Mesodermal cell (in vitro differentiated cells): ENCODE results near the gene CCDC201. TPM values are rescaled to one million over a fixed set of nuclear protein-coding genes. Genes with fewer than 3 reads are reported as not detected.
A peak's percentile ranks its signal among the peaks of the same experiment; 100 is the strongest.

ENCODE experiments used
- H3K27ac ChIP-seq: 2 replicates; pipeline ENCODE4 v1.7.0; 2013; ENCODE audit warnings: mild to moderate bottlenecking, low read depth, low read length, moderate library complexity; ENCODE audit not compliant: severe bottlenecking
- H3K36me3 ChIP-seq: 2 replicates; pipeline ENCODE4 v1.7.1; 2013; ENCODE audit warnings: mild to moderate bottlenecking, low read length, moderate library complexity; ENCODE audit not compliant: control insufficient read depth, insufficient read depth
- H3K4me1 ChIP-seq: one replicate; pipeline ENCODE4 v1.7.1; 2013; ENCODE audit warnings: mild to moderate bottlenecking, low read length; ENCODE audit not compliant: insufficient read depth, control insufficient read depth, poor library complexity, severe bottlenecking
- H3K4me3 ChIP-seq: 2 replicates; pipeline ENCODE4 v1.7.0; 2013; ENCODE audit warnings: low read length, control low read depth, mild to moderate bottlenecking; ENCODE audit not compliant: insufficient read depth, poor library complexity, severe bottlenecking; ENCODE audit errors: extremely low read depth
- H3K9me3 ChIP-seq: 2 replicates; pipeline ENCODE4 v1.7.1; 2013; ENCODE audit warnings: mild to moderate bottlenecking, low read length, moderate library complexity; ENCODE audit not compliant: control insufficient read depth
- WGBS, 2 experiments: methylation state at CpG; one replicate each; pipeline ENCODE4 v1.1.5; 2013; ENCODE audit warnings: missing lambda C conversion rate in 2 of 2; ENCODE audit not compliant: insufficient coverage in 2 of 2; 5-methylcytosine and 5-hydroxymethylcytosine counted together
- polyA plus RNA-seq, 2 experiments: library from polyadenylated mRNA; stranded (reverse); fragments of 50-300 nt; gene quantifications; one replicate each; pipeline ENCODE4 v1.2.3, GENCODE V29; 2013

The CCDC201 gene, protein sequence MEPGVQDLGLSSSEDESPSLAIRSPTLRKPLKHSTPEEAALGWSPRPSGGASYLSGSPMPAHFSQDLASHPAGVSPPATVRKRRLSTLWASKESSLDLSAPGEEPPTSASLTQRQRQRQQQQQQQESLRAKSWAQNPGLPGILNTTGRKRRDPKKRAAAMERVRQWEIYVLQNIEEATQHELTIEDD
- not detected for polyA plus RNA-seq (2013, experiment 1 of 2)
- not detected for polyA plus RNA-seq (2013, experiment 2 of 2)

DNA sequence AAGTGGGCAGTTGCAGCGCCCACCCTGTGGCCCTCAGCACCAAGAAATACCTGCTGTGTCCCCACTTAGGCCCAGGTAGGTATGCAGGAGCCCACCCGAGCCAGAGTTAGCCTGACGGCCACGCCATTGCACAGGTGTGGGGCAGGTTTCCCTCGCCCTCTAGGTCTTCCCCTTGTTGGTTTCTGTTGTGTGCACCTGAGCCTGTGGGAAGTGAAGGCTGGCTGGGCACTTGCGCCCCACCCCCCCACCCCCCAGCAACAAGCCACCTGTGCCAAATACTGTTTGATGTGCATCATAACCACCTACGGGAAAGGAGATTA is at the start of gene CCDC201:
Gene CCDC201 (minus strand): TSS at position 48 of the 320 bp plus-strand sequence. CDS start 75 bp downstream, outside the sequence.
- Histone ChIP-seq H3K27ac (no peak within 1 kb of the TSS), H3K4me1 (peaks cover 4% of the 10 kb centered on the region), H3K9me3 (no peaks in the 10 kb centered on the region), H3K4me3 (no peak within 1 kb of the TSS), H3K36me3 (no peaks in the 10 kb centered on the region)
- WGBS, 2 experiments, result 89 to 96% methylated on average over 4 of the region's 7 CpGs

DNA sequence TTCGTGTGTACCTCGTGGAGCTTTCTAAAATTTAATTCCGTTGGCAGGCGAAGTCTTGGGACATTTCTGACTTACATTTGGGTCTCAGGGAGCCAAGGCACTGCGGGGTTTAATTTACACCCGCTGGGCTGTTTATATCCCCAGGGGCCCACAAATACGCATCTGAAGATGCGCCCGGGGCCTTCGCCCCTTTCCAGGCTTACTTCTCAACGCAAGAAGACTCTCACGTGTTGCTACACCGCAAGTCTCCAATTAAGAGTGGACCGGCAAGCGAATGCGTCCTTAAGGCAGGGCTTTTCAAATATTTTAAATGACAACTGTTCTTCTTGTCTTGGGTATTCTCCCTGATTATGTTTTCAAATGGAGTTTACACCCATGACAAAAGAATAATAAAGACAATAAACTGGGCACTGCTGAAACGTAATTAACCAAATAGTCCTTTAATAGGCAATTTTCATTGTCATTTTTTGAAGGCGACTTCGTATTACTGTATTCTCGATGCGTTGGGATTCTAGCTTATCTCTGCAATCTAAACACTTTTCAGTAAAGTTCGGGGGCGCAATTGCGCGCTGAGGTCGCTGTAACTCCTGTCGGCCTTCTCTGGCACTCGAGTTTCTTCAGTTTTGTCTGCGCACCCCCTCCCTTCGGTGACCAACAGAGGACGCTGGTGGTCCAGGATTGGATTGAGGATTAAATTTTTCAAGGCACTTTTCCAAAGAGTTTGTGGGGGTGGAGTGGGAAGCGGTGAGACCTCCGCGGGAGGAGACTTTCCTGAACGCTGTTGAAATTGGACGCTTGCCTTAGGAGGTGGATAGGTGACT is 49.0 kb upstream of the CCDC201 start:
- 1 to 2% methylated on average over 26 to 31 of the region's 36 CpGs for WGBS, 2 experiments
- Histone ChIP-seq H3K9me3 (no peaks in the 10 kb centered on the region), H3K36me3 (peaks cover 3% of the 10 kb centered on the region), H3K4me3 (peak overlapping the region; percentile 48), H3K4me1 (peaks cover 29% of the 10 kb centered on the region), H3K27ac (no peak overlapping the region)

GRCh38 chr7:45921381-45921698 is 48.5 kb upstream of the CCDC201 start:
- 1 to 3% methylated on average over 15 to 22 of the region's 31 CpGs for WGBS, 2 experiments
- no peak overlapping the region for H3K27ac ChIP-seq
- H3K9me3 ChIP-seq, result no peaks in the 10 kb centered on the region
- H3K36me3 ChIP-seq, result peaks cover 9% of the 10 kb centered on the region
- H3K4me3 ChIP-seq, result peak overlapping the region; percentile 48
- peaks cover 29% of the 10 kb centered on the region for H3K4me1 ChIP-seq

- Histone ChIP-seq H3K27ac (no peak within 1 kb of the TSS), H3K9me3 (no peaks in the 10 kb centered on the region), H3K36me3 (peaks cover 15% of the 10 kb centered on the region), H3K4me1 (peaks cover 29% of the 10 kb centered on the region), H3K4me3 (peak within 1 kb of the TSS; percentile 48)
- WGBS, 2 experiments, result 0 to 1% methylated on average over 83 to 95 of the region's 111 CpGs
These were observed 47.9 kb upstream of the CCDC201 start, which contains the start of gene IGFBP3 for GRCh38 chr7:45920502-45921380. Gene IGFBP3 (minus strand): TSS chr7:45921272. CDS start chr7:45921140, 132 bp downstream.

DNA sequence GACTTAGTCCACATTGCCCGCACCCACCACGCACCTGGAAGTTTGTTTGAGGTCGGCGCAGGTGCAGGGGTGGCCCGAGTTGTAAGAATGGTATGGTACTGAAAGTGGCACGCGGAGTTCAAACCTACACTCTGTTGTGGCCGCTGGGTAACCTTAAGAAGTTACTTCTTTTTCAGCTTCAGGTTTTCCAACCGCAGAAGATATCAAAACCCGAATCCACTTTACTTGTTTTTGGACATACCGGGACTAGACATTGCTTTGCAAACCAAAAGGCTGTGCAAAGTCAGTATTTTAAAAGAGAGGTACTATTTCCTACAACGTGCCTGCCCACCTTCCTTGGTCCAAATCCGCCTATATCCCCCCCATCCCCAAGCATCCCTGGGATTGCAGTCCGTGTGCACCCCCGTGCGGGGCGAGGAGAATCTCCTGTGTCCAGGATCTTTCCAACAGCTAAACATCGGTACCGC is 47.1 kb upstream of the CCDC201 start:
- H3K27ac ChIP-seq, result no peak overlapping the region
- WGBS, 2 experiments, result 28 to 30% methylated on average over 14 to 19 of the region's 19 CpGs
- peak overlapping the region; percentile 48 for H3K4me3 ChIP-seq
- H3K36me3 ChIP-seq, result peaks cover 19% of the 10 kb centered on the region
- peaks cover 29% of the 10 kb centered on the region for H3K4me1 ChIP-seq
- no peaks in the 10 kb centered on the region for H3K9me3 ChIP-seq

- Histone ChIP-seq H3K27ac (no peak overlapping the region), H3K9me3 (no peaks in the 10 kb centered on the region), H3K4me3 (peak overlapping the region; percentile 48), H3K4me1 (peaks cover 24% of the 10 kb centered on the region), H3K36me3 (peaks cover 27% of the 10 kb centered on the region)
- WGBS, 2 experiments, result 78 to 82% methylated on average over 3 to 6 of the region's 9 CpGs
These were observed 46.4 kb upstream of the CCDC201 start for GRCh38 chr7:45919231-45919784.

- no peak overlapping the region for H3K27ac ChIP-seq
These were observed 45.7 kb upstream of the CCDC201 start for GRCh38 chr7:45918556-45918955.

DNA sequence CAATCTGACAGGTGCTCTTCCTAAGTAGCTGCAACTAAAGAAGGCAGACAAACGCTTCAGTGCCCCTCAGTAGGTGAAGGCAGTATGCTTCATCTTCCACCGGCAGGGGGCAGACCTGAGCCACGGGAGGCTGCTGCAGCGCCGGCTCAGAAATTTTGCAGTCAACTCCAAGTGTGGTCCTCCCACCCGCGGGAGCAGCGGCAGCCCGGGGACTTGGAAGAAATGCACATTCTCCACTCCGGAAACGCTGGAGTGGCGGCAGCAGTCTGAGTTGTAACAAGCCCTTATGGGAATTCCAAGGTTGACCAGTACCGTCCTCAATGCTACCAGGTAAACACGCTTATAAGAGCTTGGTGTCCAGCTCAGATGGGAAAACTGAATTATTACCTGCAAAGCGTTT is 44.8 kb upstream of the CCDC201 start:
- Histone ChIP-seq H3K4me1 (peaks cover 12% of the 10 kb centered on the region), H3K27ac (no peak overlapping the region), H3K36me3 (peaks cover 38% of the 10 kb centered on the region), H3K9me3 (no peaks in the 10 kb centered on the region), H3K4me3 (no peak overlapping the region)
- WGBS, 2 experiments, result 14 to 15% methylated on average over 15 of the region's 15 CpGs

More at GRCh38 chr7:45918556-45918955, 45.7 kb upstream of the CCDC201 start:
- no CpG with 5 or more reads among the region's 2 CpGs for WGBS, 2 experiments
- Histone ChIP-seq H3K4me3 (no peak overlapping the region), H3K36me3 (peaks cover 29% of the 10 kb centered on the region), H3K9me3 (no peaks in the 10 kb centered on the region), H3K4me1 (peaks cover 18% of the 10 kb centered on the region)

GRCh38 chr7:45917064-45917463 is 44.2 kb upstream of the CCDC201 start:
- WGBS, 2 experiments, result 85 to 89% methylated on average over 6 to 11 of the region's 14 CpGs

GRCh38 chr7:45915606-45916005 is 42.7 kb upstream of the CCDC201 start:
- Histone ChIP-seq H3K36me3 (peaks cover 40% of the 10 kb centered on the region), H3K4me3 (no peak overlapping the region), H3K27ac (no peak overlapping the region), H3K4me1 (peaks cover 9% of the 10 kb centered on the region), H3K9me3 (no peaks in the 10 kb centered on the region)
- WGBS, 2 experiments, result 100% methylated on average over 1 to 3 of the region's 3 CpGs

More at GRCh38 chr7:45917064-45917463, 44.2 kb upstream of the CCDC201 start:
- peaks cover 12% of the 10 kb centered on the region for H3K4me1 ChIP-seq
- no peaks in the 10 kb centered on the region for H3K9me3 ChIP-seq
- no peak overlapping the region for H3K4me3 ChIP-seq
- peaks cover 40% of the 10 kb centered on the region for H3K36me3 ChIP-seq
- no peak overlapping the region for H3K27ac ChIP-seq
